Mesenchymal stem cell (in vitro differentiated cells and primary cell): ENCODE measurements around the gene SPATA32.

Experiments
- DNase-seq: peaks from one replicate; pipeline ENCODE4 v3.0.0-alpha.2; 2013
- H2AFZ ChIP-seq: one replicate; pipeline ENCODE4 v1.6.1; 2013; ENCODE audit warnings: low read depth, mild to moderate bottlenecking, control low read depth, inconsistent platforms, low read length, moderate library complexity
- H2AK5ac ChIP-seq: 2 replicates; pipeline ENCODE4 v1.6.1; 2013; ENCODE audit warnings: low read length, moderate library complexity, mild to moderate bottlenecking, inconsistent platforms; ENCODE audit not compliant: severe bottlenecking
- H2BK120ac ChIP-seq: one replicate; pipeline ENCODE4 v1.6.1; 2013; ENCODE audit warnings: low read depth, mild to moderate bottlenecking, inconsistent platforms, low read length, moderate library complexity
- H2BK12ac ChIP-seq, 2 experiments: one replicate each; pipeline ENCODE4 v1.6.1; 2013; ENCODE audit warnings: inconsistent platforms in 2 of 2, low read length in 2 of 2, mild to moderate bottlenecking in 2 of 2, moderate library complexity in 2 of 2, control low read depth in 1 of 2
- H2BK15ac ChIP-seq: one replicate; pipeline ENCODE4 v1.6.1; 2013; ENCODE audit warnings: mild to moderate bottlenecking, low read depth, inconsistent platforms; ENCODE audit not compliant: poor library complexity, severe bottlenecking
- H2BK5ac ChIP-seq: 2 replicates; pipeline ENCODE4 v1.6.1; 2013; ENCODE audit warnings: low read depth, mild to moderate bottlenecking, low read length, control low read depth, inconsistent platforms; ENCODE audit not compliant: poor library complexity, severe bottlenecking
- H3K14ac ChIP-seq, 2 experiments: one replicate each; pipeline ENCODE4 v1.6.1; 2013; ENCODE audit warnings: inconsistent platforms in 2 of 2, low read length in 2 of 2, control low read depth in 1 of 2, mild to moderate bottlenecking in 1 of 2, moderate library complexity in 1 of 2
- H3K18ac ChIP-seq, 2 experiments: one replicate each; pipeline ENCODE4 v1.6.1; 2013; ENCODE audit warnings: inconsistent platforms in 2 of 2, low read length in 2 of 2, control low read depth in 1 of 2, low read depth in 1 of 2, mild to moderate bottlenecking in 1 of 2
- H3K23ac ChIP-seq, 2 experiments: one replicate each; pipeline ENCODE4 v1.6.1; 2013; ENCODE audit warnings: inconsistent platforms in 2 of 2, low read length in 2 of 2, mild to moderate bottlenecking in 2 of 2, moderate library complexity in 2 of 2, control low read depth in 1 of 2
- H3K27ac ChIP-seq: 2 replicates; pipeline ENCODE4 v1.5.1; 2013; ENCODE audit warnings: mild to moderate bottlenecking, moderate library complexity, low read length, control low read depth, inconsistent platforms; ENCODE audit not compliant: poor library complexity, severe bottlenecking
- H3K27me3 ChIP-seq, 2 experiments: 2 replicates each; pipeline versions ENCODE4 v1.6.1 to v1.7.0; 2013; ENCODE audit warnings: low read length in 2 of 2, mild to moderate bottlenecking in 2 of 2, moderate library complexity in 2 of 2, control low read depth in 1 of 2, inconsistent platforms in 1 of 2; ENCODE audit not compliant: control insufficient read depth in 1 of 2, insufficient read depth in 1 of 2
- H3K36me3 ChIP-seq, 2 experiments: 2 replicates each; pipeline versions ENCODE4 v1.6.1 to v1.7.0; 2013; ENCODE audit warnings: low read length in 2 of 2, control low read depth in 1 of 2, inconsistent platforms in 1 of 2, low read depth in 1 of 2, mild to moderate bottlenecking in 1 of 2; ENCODE audit not compliant: insufficient read depth in 2 of 2, control insufficient read depth in 1 of 2
- H3K4ac ChIP-seq, 2 experiments: one replicate each; pipeline ENCODE4 v1.6.1; 2013; ENCODE audit warnings: inconsistent platforms in 2 of 2, low read length in 2 of 2, mild to moderate bottlenecking in 2 of 2, moderate library complexity in 2 of 2, control low read depth in 1 of 2, low read depth in 1 of 2
- H3K4me1 ChIP-seq: 2 replicates; pipeline ENCODE4 v1.6.1; 2013; ENCODE audit warnings: low read depth, low read length, control low read depth; ENCODE audit not compliant: control insufficient read depth, insufficient read depth
- H3K4me2 ChIP-seq: 2 replicates; pipeline ENCODE4 v1.6.1; 2013; ENCODE audit warnings: low read length, mild to moderate bottlenecking, inconsistent platforms; ENCODE audit not compliant: poor library complexity, severe bottlenecking
- H3K4me3 ChIP-seq, 2 experiments: 2 replicates each; pipeline versions ENCODE4 v1.5.1 to v1.7.0; 2013; ENCODE audit warnings: low read length in 2 of 2, mild to moderate bottlenecking in 2 of 2, control low read depth in 1 of 2, low read depth in 1 of 2; ENCODE audit not compliant: insufficient read depth in 1 of 2
- H3K79me1 ChIP-seq: replicated peaks from 2 replicates; pipeline ENCODE4 v1.6.1; 2013; ENCODE audit warnings: mild to moderate bottlenecking, control low read depth, low read length, inconsistent platforms; ENCODE audit not compliant: poor library complexity, severe bottlenecking
- H3K9ac ChIP-seq: 2 replicates; pipeline ENCODE4 v1.7.0; 2013; ENCODE audit warnings: mild to moderate bottlenecking, low read length, moderate library complexity
- H3K9me3 ChIP-seq: 2 replicates; pipeline ENCODE4 v1.7.0; 2013; ENCODE audit warnings: mild to moderate bottlenecking, low read length; ENCODE audit not compliant: control insufficient read depth
- H4K8ac ChIP-seq: one replicate; pipeline ENCODE4 v1.6.1; 2013; ENCODE audit warnings: inconsistent platforms, mild to moderate bottlenecking, low read length, moderate library complexity
- H4K91ac ChIP-seq: one replicate; pipeline ENCODE4 v1.6.1; 2013; ENCODE audit warnings: mild to moderate bottlenecking, low read length, inconsistent platforms
- WGBS: methylation state at CpG from one replicate; pipeline ENCODE4 v1.1.7; 2013; ENCODE audit warnings: mixed read lengths; 5-methylcytosine and 5-hydroxymethylcytosine counted together

SPATA32 gene

DNA sequence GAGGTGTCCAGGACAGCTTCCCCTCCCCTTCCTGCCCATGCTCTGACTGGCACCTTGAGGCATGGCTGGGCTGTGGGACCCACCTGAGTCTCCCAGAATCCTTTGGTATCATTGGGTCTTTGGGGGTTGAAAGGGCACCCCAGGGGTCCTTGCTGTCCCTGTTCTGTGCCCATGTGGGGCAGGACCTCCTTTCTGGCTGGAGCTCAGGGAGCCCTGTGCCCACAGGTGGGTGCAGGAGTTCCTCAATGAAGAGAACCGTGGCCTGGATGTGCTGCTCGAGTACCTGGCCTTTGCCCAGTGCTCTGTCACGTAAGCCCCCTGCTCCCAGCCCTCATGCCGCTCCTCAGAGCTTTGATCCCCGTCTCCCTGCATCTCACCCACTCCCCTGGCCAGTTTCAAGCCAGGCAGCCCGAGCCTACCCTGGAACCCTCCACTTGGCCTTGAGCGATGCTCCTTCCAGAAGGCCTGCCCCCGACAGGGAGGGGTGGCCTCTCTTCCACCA lies 28.4 kb downstream of the SPATA32 start:
- 69% methylated on average over 8 of the region's 8 CpGs for WGBS
- Histone ChIP-seq H3K4me3 (no peak overlapping the region), H4K8ac (no peak overlapping the region), H3K27me3 (peaks cover 0 to 2% of the 10 kb centered on the region in 2 experiments), H3K79me1 (no peaks in the 10 kb centered on the region), H3K23ac (no peak overlapping the region), H3K9me3 (no peaks in the 10 kb centered on the region), H3K4me1 (peaks cover 22% of the 10 kb centered on the region), H2BK15ac (no peak overlapping the region), H3K27ac (no peak overlapping the region), H4K91ac (no peak overlapping the region), H3K18ac (no peak overlapping the region), H2AFZ (no peak overlapping the region), H2BK12ac (no peak overlapping the region), H2BK120ac (no peak overlapping the region), H3K14ac (no peak overlapping the region), H3K9ac (no peak overlapping the region), H2AK5ac (no peak overlapping the region), H2BK5ac (no peak overlapping the region), H3K36me3 (peaks cover 0 to 7% of the 10 kb centered on the region in 2 experiments), H3K4me2 (no peak overlapping the region), H3K4ac (no peak overlapping the region)
- no peak for DNase-seq

GRCh38 chr17:45232514-45233422 lies 29.1 kb downstream of the SPATA32 start:
- Histone ChIP-seq H3K4ac (no peak overlapping the region), H2BK15ac (no peak overlapping the region), H2BK120ac (no peak overlapping the region), H4K91ac (no peak overlapping the region), H3K79me1 (no peaks in the 10 kb centered on the region), H3K27me3 (peaks cover 0 to 2% of the 10 kb centered on the region in 2 experiments), H2AK5ac (no peak overlapping the region), H3K9me3 (no peaks in the 10 kb centered on the region), H3K4me3 (no peak overlapping the region), H3K36me3 (peaks cover 0 to under 1% of the 10 kb centered on the region in 2 experiments), H3K23ac (no peak overlapping the region), H3K4me1 (peaks cover 29% of the 10 kb centered on the region), H3K4me2 (no peak overlapping the region), H3K18ac (no peak overlapping the region), H2BK5ac (no peak overlapping the region), H2BK12ac (no peak overlapping the region), H2AFZ (no peak overlapping the region), H4K8ac (no peak overlapping the region), H3K9ac (no peak overlapping the region), H3K14ac (no peak overlapping the region), H3K27ac (no peak overlapping the region)
- no peak for DNase-seq
- 91% methylated on average over 7 of the region's 9 CpGs for WGBS

- Histone ChIP-seq H3K4me1 (peaks cover 33% of the 10 kb centered on the region), H2AK5ac (no peak overlapping the region), H3K4ac (no peak overlapping the region), H3K18ac (no peak overlapping the region), H3K9ac (peak overlapping the region; percentile 45), H2BK120ac (no peak overlapping the region), H4K8ac (no peak overlapping the region), H3K4me3 (no peak overlapping the region), H3K36me3 (no peaks in the 10 kb centered on the region), H3K27me3 (peaks cover 0 to 2% of the 10 kb centered on the region in 2 experiments), H4K91ac (no peak overlapping the region), H3K14ac (no peak overlapping the region), H3K79me1 (no peaks in the 10 kb centered on the region), H3K27ac (no peak overlapping the region), H3K9me3 (no peaks in the 10 kb centered on the region), H2AFZ (no peak overlapping the region), H3K23ac (no peak overlapping the region), H2BK15ac (no peak overlapping the region), H3K4me2 (no peak overlapping the region), H2BK12ac (no peak overlapping the region), H2BK5ac (no peak overlapping the region)
- no peak for DNase-seq
- WGBS = 71% methylated on average over 19 of the region's 19 CpGs
These were observed 30.3 kb downstream of the SPATA32 start for GRCh38 chr17:45231481-45232116.
